ENCODE data around the gene CCDC88C.
"Not testable (repeated sequence)": the region's sequence is repeated elsewhere in the genome, so short reads cannot be mapped to it uniquely, and the experiment has no call there.

Gene CCDC88C

DNA sequence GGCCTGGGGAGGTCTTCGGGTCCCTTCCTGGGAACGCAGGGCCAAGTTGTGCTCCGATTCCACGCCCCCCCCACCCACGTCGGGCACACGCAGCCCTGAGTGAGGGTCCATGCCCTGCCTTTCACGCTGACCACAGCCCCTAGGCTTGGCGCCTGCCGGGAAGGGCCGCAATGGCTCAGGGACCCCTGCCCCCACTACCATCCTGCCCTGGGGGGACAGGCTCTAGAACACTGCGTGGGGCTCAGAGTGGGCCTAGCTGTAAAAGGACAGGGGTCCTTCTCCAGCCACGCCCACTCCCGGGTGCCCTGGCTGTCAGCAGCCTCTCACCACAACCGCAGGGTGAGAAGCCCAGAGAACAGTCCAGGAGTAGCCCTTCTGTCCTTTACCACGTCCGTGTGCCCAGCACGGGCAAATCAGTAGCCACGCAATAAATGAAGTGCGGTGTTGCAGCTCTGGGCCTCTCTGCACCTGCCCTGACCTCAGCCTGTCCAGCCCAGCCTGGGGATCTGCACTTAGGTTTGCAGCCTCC, 163.8 kb downstream of the CCDC88C start:
- TF ChIP-seq, protein P1, sequence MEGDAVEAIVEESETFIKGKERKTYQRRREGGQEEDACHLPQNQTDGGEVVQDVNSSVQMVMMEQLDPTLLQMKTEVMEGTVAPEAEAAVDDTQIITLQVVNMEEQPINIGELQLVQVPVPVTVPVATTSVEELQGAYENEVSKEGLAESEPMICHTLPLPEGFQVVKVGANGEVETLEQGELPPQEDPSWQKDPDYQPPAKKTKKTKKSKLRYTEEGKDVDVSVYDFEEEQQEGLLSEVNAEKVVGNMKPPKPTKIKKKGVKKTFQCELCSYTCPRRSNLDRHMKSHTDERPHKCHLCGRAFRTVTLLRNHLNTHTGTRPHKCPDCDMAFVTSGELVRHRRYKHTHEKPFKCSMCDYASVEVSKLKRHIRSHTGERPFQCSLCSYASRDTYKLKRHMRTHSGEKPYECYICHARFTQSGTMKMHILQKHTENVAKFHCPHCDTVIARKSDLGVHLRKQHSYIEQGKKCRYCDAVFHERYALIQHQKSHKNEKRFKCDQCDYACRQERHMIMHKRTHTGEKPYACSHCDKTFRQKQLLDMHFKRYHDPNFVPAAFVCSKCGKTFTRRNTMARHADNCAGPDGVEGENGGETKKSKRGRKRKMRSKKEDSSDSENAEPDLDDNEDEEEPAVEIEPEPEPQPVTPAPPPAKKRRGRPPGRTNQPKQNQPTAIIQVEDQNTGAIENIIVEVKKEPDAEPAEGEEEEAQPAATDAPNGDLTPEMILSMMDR (IDR thresholded peaks at IDR 0.05): no peak
- no peak for TF ChIP-seq ZFX (IDR thresholded peaks at IDR 0.05; ENCODE audit: borderline replicate concordance)
- no peak overlapping the region for H3K27ac ChIP-seq

DNA sequence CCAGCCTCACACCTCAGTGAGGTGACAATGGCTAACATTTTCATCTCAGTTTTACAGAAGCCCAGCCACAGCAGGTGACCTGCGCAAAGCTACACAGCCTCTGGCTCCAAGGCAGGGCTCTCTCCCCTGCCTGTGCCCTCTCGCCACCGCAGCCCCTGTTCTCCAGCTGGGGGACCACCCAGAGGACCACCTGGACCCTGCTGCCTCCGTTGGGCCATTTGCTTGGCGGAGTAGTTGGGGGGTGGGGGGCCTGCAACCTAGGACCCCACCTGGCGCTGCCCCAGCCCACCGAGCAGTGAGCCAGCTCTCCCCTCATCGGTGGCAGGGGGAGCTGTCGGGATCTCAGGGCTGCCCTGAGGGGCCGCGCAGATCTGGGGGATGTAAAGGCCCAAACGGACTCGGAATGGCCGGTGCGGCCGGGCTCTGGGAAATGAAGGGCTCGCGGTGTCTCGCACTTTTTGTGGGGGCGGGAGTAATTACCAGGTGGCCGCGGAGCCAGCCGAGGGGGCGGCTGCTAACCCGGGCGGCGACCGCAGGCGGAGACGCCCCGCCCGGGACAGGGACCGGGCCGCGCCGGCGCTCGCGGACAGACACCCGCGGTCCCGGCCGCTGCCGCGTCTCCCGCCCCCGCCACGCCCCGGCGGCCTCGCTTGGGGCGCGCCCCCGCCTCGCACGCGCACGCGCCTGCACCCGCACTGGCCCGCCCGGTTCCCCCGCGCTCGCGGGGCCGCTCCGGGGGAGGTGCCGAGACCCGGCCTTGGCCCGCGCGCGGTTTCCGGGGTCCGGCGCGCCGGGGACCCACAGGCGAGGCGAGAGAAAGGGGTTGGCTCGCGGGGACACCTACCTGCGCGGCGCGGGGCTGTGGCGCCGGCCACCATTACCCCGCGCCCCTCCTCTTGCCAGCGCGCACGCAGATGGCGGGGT, 164.5 kb downstream of the CCDC88C start:
- H3K27ac ChIP-seq: no peak overlapping the region
- TF ChIP-seq ZFX (IDR thresholded peaks at IDR 0.05; ENCODE audit: borderline replicate concordance): no peak
- TF ChIP-seq, protein P1 (IDR thresholded peaks at IDR 0.05): no peak

- H3K27ac ChIP-seq: no peak overlapping the region
These were observed 166.7 kb downstream of the CCDC88C start for GRCh38 chr14:91250912-91251311.

GRCh38 chr14:91249841-91250616, 167.6 kb downstream of the CCDC88C start:
- TF ChIP-seq ZFX (IDR thresholded peaks at IDR 0.05; ENCODE audit: borderline replicate concordance): no peak
- TF ChIP-seq, protein P1 (IDR thresholded peaks at IDR 0.05): no peak
- no peak overlapping the region for H3K27ac ChIP-seq

More at GRCh38 chr14:91250912-91251311, 166.7 kb downstream of the CCDC88C start:
- no peak for TF ChIP-seq ZFX (IDR thresholded peaks at IDR 0.05; ENCODE audit: borderline replicate concordance)
- TF ChIP-seq, protein P1 (IDR thresholded peaks at IDR 0.05): no peak

DNA sequence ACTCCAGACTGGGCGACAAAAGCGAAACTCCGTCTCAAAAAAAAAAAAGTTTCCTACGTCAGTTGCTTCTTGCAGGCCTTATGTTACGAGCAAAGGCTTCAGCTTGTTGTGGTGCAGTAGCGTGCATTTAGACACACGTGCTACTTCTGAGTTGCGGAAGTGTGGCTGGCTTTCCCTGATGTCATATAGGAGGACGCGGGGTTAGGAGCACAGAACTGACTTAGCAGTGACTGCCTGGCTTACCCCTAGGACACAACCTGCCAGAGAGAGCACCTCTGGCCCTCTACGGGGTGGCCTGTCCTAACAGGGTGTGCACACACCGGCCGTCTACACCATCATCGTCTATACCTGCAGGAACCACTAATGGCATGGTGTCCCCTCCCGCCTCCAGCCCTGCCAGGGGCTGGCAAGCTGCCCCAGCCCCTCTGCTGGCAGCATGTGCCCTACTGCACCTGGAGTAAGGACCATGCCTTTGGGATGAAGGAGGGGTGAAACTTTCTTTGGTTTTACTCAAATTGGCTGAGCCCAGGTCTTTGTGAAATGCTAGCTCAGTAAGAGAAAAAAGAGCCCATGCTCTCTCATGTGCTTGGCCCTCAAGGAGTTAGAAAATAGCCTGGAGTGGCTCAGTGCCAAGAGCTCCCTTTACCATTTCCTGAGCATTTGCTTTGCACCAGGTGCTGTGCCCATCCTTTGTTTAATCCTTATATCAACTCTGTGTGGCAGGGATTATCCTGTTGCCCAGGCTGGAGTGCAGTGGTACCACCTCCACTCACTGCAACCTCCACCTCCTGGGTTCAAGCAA, 171.4 kb downstream of the CCDC88C start:
- H3K27ac ChIP-seq: no peak overlapping the region
- no peak for TF ChIP-seq ZFX (IDR thresholded peaks at IDR 0.05; ENCODE audit: borderline replicate concordance)
- TF ChIP-seq, protein P1 (IDR thresholded peaks at IDR 0.05): no peak

- H3K27ac ChIP-seq: not testable (repeated sequence)
These were observed 172.0 kb downstream of the CCDC88C start for GRCh38 chr14:91245616-91246015.

- no peak overlapping the region for H3K27ac ChIP-seq
- no peak for TF ChIP-seq ZFX (IDR thresholded peaks at IDR 0.05; ENCODE audit: borderline replicate concordance)
- TF ChIP-seq, protein P1 (IDR thresholded peaks at IDR 0.05): no peak
These were observed 172.6 kb downstream of the CCDC88C start for GRCh38 chr14:91245029-91245428.

All from 22Rv1 (cell line).